GM12878 (cell line): ENCODE data around the gene PPP1R13L. TPM values are rescaled to one million over a fixed set of nuclear protein-coding genes. Genes with fewer than 3 reads are reported as not detected.

Experiments used
- ATAC-seq: fragments of 200-7000 bp; cut with Tn5 transposase; 3 replicates; pipeline ENCODE4 v1.9.1; 2020; ENCODE audit warnings: mild to moderate bottlenecking, moderate library complexity
- BruUV-seq: library from RNA; stranded (reverse); fragments of 400-500 nt; replicated peaks from 2 replicates; lab custom pipeline; 2021; lab: Mats Ljungman, UMichigan
- CTCF ChIA-PET: fragments of 300-600 bp; sonication (Branson Sonifier 250); formaldehyde crosslinking; extraction: SDS; loops from one replicate; lab custom pipeline; 2021; ENCODE audit warnings: inconsistent platforms; lab: Yijun Ruan, JAX
- POLR2A ChIA-PET: fragments of 350-600 bp; formaldehyde crosslinking; extraction: SDS; loops from one replicate; lab custom pipeline; 2021; ENCODE audit warnings: inconsistent platforms; lab: Charles Lee
- RAD21 ChIA-PET: fragments of 300-600 bp; sonication (Branson Sonifier 250); formaldehyde crosslinking; loops from one replicate; lab custom pipeline; 2023; ENCODE audit warnings: antibody characterized with exemption; ENCODE audit not compliant: unreplicated experiment; lab: Charles Lee
- SMC1A ChIA-PET: fragments of 300-600 bp; sonication (Branson Sonifier 250); formaldehyde crosslinking; loops from one replicate; lab custom pipeline; 2023; ENCODE audit not compliant: unreplicated experiment, uncharacterized antibody; lab: Charles Lee
- DNase-seq: peaks from one replicate; pipeline ENCODE4 v3.0.0-alpha.2; 2011; ENCODE audit warnings: low read depth, low spot score
- FAIRE-seq: peaks from 3 replicates; lab custom pipeline; 2011; peaks lifted over from hg19 to GRCh38; lab: Jason Lieb, UNC
- H2AFZ ChIP-seq: 2 replicates; pipeline ENCODE4 v1.6.0; 2011; ENCODE audit warnings: low read depth, low read length, control low read depth; ENCODE audit not compliant: control insufficient read depth
- H3K27ac ChIP-seq: 2 replicates; pipeline ENCODE4 v1.5.1; 2011; ENCODE audit warnings: control low read depth; ENCODE audit not compliant: control insufficient read depth, insufficient read depth
- H3K27me3 ChIP-seq, 2 experiments: replicated peaks in 1 of 2; 2 replicates each; pipeline versions ENCODE4 v1.6.0 to v1.6.1; 2011; ENCODE audit warnings: low read length in 1 of 2; ENCODE audit not compliant: control insufficient read depth in 2 of 2, insufficient read depth in 2 of 2
- H3K36me3 ChIP-seq, 2 experiments: 2 replicates each; pipeline ENCODE4 v1.5.1; 2011; ENCODE audit warnings: low read length in 1 of 2; ENCODE audit not compliant: control insufficient read depth in 2 of 2, insufficient read depth in 2 of 2
- H3K4me1 ChIP-seq: 2 replicates; pipeline ENCODE4 v1.6.1; 2011; ENCODE audit warnings: mild to moderate bottlenecking, low read length, moderate library complexity, mixed read lengths; ENCODE audit not compliant: control insufficient read depth, insufficient read depth
- H3K4me2 ChIP-seq: 2 replicates; pipeline ENCODE4 v1.6.0; 2011; ENCODE audit warnings: control low read depth; ENCODE audit not compliant: control insufficient read depth, insufficient read depth
- H3K4me3 ChIP-seq: fragments of 200-600 bp; sonication (generic); 2 replicates; pipeline ENCODE4 v1.5.1; 2016
- H3K79me2 ChIP-seq: 2 replicates; pipeline ENCODE4 v1.6.0; 2011; ENCODE audit warnings: low read length; ENCODE audit not compliant: control insufficient read depth, insufficient read depth
- H3K9ac ChIP-seq: 2 replicates; pipeline ENCODE4 v1.8.0; 2011; ENCODE audit warnings: low read length, control low read depth, mixed read lengths; ENCODE audit not compliant: control insufficient read depth, insufficient read depth
- H3K9me3 ChIP-seq: replicated peaks from 3 replicates; pipeline ENCODE4 v1.5.1; 2011; ENCODE audit warnings: mild to moderate bottlenecking, low read length; ENCODE audit not compliant: control insufficient read depth, insufficient read depth
- H4K20me1 ChIP-seq: 2 replicates; pipeline ENCODE4 v1.6.0; 2011; ENCODE audit not compliant: control insufficient read depth, insufficient read depth
- BMI1 ChIP-seq: fragments of 450-650 bp; IDR thresholded peaks from 2 replicates; pipeline ENCODE4 v1.6.1; 2016; ENCODE audit warnings: mild to moderate bottlenecking, moderate library complexity, borderline replicate concordance
- CREM ChIP-seq: IDR thresholded peaks from 2 replicates; pipeline ENCODE4 v1.6.1; 2014; ENCODE audit warnings: antibody characterized with exemption, low read depth
- CUX1 ChIP-seq: IDR thresholded peaks from 2 replicates; pipeline ENCODE4 v1.6.1; 2012; ENCODE audit warnings: improper control_type of control experiment, low read depth, low read length; ENCODE audit not compliant: insufficient replicate concordance
- ETV6 ChIP-seq, 2 experiments: fragments of 450-650 bp in 1 of 2; IDR thresholded peaks in 1 of 2; conservative IDR thresholded peaks in 1 of 2; 2 replicates each; pipeline ENCODE4 v1.6.1; 2014; ENCODE audit warnings: antibody characterized with exemption in 1 of 2, borderline replicate concordance in 1 of 2, low read depth in 1 of 2, mild to moderate bottlenecking in 1 of 2, moderate library complexity in 1 of 2
- EZH2 ChIP-seq: IDR thresholded peaks from 2 replicates; pipeline ENCODE4 v1.6.1; 2012; ENCODE audit warnings: low read depth, mild to moderate bottlenecking, control low read depth, inconsistent platforms, low read length, borderline replicate concordance; ENCODE audit not compliant: control insufficient read depth
- IKZF2 ChIP-seq, 2 experiments: fragments of 450-650 bp; IDR thresholded peaks; 2 replicates each; pipeline ENCODE4 v1.6.1; 2017; ENCODE audit warnings: mild to moderate bottlenecking in 2 of 2, moderate library complexity in 2 of 2
- NBN ChIP-seq: fragments of 450-650 bp; IDR thresholded peaks from 2 replicates; pipeline ENCODE4 v1.6.1; 2016
- NR2C1 ChIP-seq: fragments of 450-650 bp; IDR thresholded peaks from 2 replicates; pipeline ENCODE4 v1.6.1; 2017; ENCODE audit warnings: antibody characterized with exemption, mild to moderate bottlenecking, moderate library complexity
- SRF ChIP-seq, 2 experiments: IDR thresholded peaks; 2 replicates each; pipeline ENCODE4 v1.6.1; 2011; ENCODE audit warnings: low read depth in 2 of 2, low read length in 2 of 2, mild to moderate bottlenecking in 1 of 2, moderate library complexity in 1 of 2
- TCF12 ChIP-seq: IDR thresholded peaks from 2 replicates; pipeline ENCODE4 v1.6.1; 2011; ENCODE audit warnings: low read depth, mild to moderate bottlenecking, low read length
- ZBTB4 ChIP-seq: fragments of 450-650 bp; formaldehyde crosslinking; IDR thresholded peaks from 2 replicates; pipeline ENCODE4 v1.4.0; 2022; ENCODE audit warnings: mild to moderate bottlenecking, moderate library complexity
- WGBS: methylation state at CpG from one replicate; pipeline ENCODE4 v1.1.6; 2016; ENCODE audit warnings: low lambda C conversion rate; ENCODE audit not compliant: insufficient replicate concordance, insufficient coverage; ENCODE audit errors: missing lambda C conversion rate; 5-methylcytosine and 5-hydroxymethylcytosine counted together
- in situ Hi-C: fragments of 300-500 bp; cut with MboI; formaldehyde crosslinking; loops from 9 replicates; pipeline ENCODE4 v1.14.3; 2018; ENCODE audit warnings: mixed read lengths
- intact Hi-C: fragments of 100-400 bp; cut with micrococcal nuclease; formaldehyde crosslinking; loops from one replicate; pipeline ENCODE4 v1.14.2; 2022; ENCODE audit not compliant: unreplicated experiment
- polyA plus RNA-seq, 11 experiments: library from polyadenylated mRNA; depleted of rRNA in 4 of 11; unstranded in 6 of 11; stranded (reverse) in 5 of 11; fragments of >200 nt; fragmentation: Nextera tagmentation in 4 of 11; fragmentation: Illumina TruSeq in 1 of 11; extraction: Ambion mirVana in 4 of 11; extraction: Trizol in 1 of 11; gene quantifications; 1 replicate in 1 of 11; 2 replicates in 10 of 11; pipeline versions ENCODE4 v1.2.1 to v1.2.3, GENCODE V29; 2011 to 2016; ENCODE audit warnings: inconsistent platforms in 2 of 11, missing spikeins in 2 of 11, low read depth in 1 of 11
- total RNA-seq, 4 experiments: library from RNA; depleted of rRNA in 3 of 4; stranded (reverse); fragments of >200 nt in 3 of 4; fragmentation: Illumina TruSeq in 1 of 4; extraction: Trizol in 1 of 4; gene quantifications; 2 replicates each; pipeline versions ENCODE4 v1.2.1 to v1.2.3, GENCODE V29; 2013 to 2021
- TF ChIP-seq, protein P1 (sequence below): fragments of 450-650 bp; IDR thresholded peaks from 2 replicates; pipeline ENCODE4 v1.6.1; 2016; ENCODE audit warnings: mild to moderate bottlenecking

PPP1R13L gene
- total and polyA plus RNA-seq, 10 of the 15 experiments (the other 5 are each of a cell fraction or from before 2014, with no cell fraction given): 0.40 to 10.0 (median 2.5) TPM

DNA sequence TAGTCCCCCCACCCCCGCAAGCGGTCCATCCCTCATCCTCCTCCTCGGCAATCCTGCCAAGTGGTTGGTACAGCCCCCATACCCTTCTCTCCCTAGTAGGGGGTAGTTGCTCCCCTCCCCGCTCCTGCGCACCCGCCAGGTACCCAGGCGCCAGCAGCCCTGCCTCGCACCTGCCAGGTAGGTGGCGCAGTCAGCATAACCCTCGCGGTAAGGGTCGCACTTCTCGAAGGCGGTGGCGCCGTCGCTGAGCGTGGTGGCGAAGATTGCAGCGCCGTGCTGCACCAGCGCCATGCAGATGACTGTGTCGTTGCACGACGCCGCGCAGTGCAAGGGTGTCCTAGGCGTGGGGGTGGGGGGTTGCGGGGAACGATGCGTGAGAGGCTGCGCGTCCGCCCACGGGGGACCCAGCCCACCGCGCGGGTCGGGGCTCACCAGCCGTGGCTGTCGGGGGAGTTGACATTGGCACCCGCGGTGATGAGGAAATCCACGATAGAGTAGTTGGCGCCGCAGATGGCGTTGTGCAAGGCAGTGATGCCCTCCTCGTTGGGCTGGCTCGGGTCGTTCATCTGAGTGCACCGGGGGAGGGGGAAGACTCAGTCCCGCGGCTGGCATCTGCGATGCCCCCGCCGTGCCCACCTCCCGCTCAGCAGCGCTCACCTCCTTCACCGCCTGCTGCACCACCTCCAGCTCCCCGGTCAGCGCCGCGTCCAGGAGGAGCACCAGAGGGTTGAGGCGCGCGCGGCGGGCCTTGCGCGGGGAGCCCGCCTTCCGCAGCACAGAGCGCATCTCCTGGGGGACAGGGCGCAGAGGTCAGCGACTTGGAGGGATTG lies 19.3 kb downstream of the PPP1R13L start:
- SMC1A ChIA-PET: no interaction called here
- TF ChIP-seq ETV6 (conservative IDR thresholded peaks at IDR 0.05 in 1 of 2, IDR thresholded peaks at IDR 0.05 in 1 of 2; ENCODE audit: borderline replicate concordance in 1 of 2, low read depth in 1 of 2) (no peak), ZBTB4 (CRISPR knock-in tag) (no peak), BMI1 (no peak), IKZF2 (IDR thresholded peaks at IDR 0.05) (no peak), TCF12 (no peak), NBN (no peak), CREM (no peak), NR2C1 (no peak), CUX1 (no peak), SRF (IDR thresholded peaks at IDR 0.05; ENCODE audit: low read depth in 2 of 2, low read length in 2 of 2) (no peak), EZH2 (no peak)
- TF ChIP-seq, protein P1, sequence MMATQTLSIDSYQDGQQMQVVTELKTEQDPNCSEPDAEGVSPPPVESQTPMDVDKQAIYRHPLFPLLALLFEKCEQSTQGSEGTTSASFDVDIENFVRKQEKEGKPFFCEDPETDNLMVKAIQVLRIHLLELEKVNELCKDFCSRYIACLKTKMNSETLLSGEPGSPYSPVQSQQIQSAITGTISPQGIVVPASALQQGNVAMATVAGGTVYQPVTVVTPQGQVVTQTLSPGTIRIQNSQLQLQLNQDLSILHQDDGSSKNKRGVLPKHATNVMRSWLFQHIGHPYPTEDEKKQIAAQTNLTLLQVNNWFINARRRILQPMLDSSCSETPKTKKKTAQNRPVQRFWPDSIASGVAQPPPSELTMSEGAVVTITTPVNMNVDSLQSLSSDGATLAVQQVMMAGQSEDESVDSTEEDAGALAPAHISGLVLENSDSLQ: no peak

More for the DNA sequence above, 19.3 kb downstream of the PPP1R13L start:
- no peaks in the 10 kb centered on the region for H3K79me2 ChIP-seq
- in situ Hi-C loops: no loop called here
- H3K4me1 ChIP-seq: no peaks in the 10 kb centered on the region
- RAD21 ChIA-PET: no interaction called here
- no TSS peak for BruUV-seq
- H3K9ac ChIP-seq: no peak overlapping the region
- H3K27ac ChIP-seq: no peak overlapping the region
- no peak for DNase-seq
- 53% methylated on average over 73 of the region's 75 CpGs for WGBS
- intact Hi-C loops: no loop called here
- no peak for FAIRE-seq
- no peaks in the 10 kb centered on the region for H3K36me3 ChIP-seq
- no peaks in the 10 kb centered on the region for H3K9me3 ChIP-seq
- no peak overlapping the region for H2AFZ ChIP-seq
- CTCF ChIA-PET: no interaction called here
- POLR2A ChIA-PET: no interaction called here
- H3K4me3 ChIP-seq: no peak overlapping the region
- no peak for ATAC-seq
- H3K4me2 ChIP-seq: no peak overlapping the region
- H4K20me1 ChIP-seq: no peaks in the 10 kb centered on the region
- H3K27me3 ChIP-seq: peaks cover 0 to 3% of the 10 kb centered on the region in 2 experiments; a peak in 2 of 4 replicates
